Anterior cingulate cortex (tissue), 58 donors: ENCODE measurements around the gene LYVE1.
A peak's percentile ranks its signal among the peaks of the same experiment; 100 is the strongest.

Experiments
- DNase-seq, 58 donors: peaks; one replicate each; lab custom pipeline; 2025; lab: John Stamatoyannopoulos, UW

Gene LYVE1

GRCh38 chr11:10594407-10594806, 25.9 kb upstream of the LYVE1 start:
- DNase-seq = no peak

GRCh38 chr11:10592331-10592730, 23.9 kb upstream of the LYVE1 start:
- DNase-seq = no peak

- no peak for DNase-seq
Measured at GRCh38 chr11:10591741-10592140, 23.3 kb upstream of the LYVE1 start.

GRCh38 chr11:10590218-10590915, 21.9 kb upstream of the LYVE1 start:
- DNase-seq = no peak

- no peak for DNase-seq
Measured at GRCh38 chr11:10588904-10589303, 20.4 kb upstream of the LYVE1 start.

- DNase-seq = no peak
Measured at GRCh38 chr11:10587995-10588394, 19.5 kb upstream of the LYVE1 start.

GRCh38 chr11:10587388-10587787, 18.9 kb upstream of the LYVE1 start:
- no peak for DNase-seq

- DNase-seq = no peak
Measured at GRCh38 chr11:10584071-10584501, 15.6 kb upstream of the LYVE1 start.

GRCh38 chr11:10581481-10582019, 13.1 kb upstream of the LYVE1 start:
- DNase-seq = peak in 15 of 58 donors; percentile 7 to 53 (median 19)

GRCh38 chr11:10580623-10581022, 12.2 kb upstream of the LYVE1 start:
- no peak for DNase-seq

- DNase-seq = no peak
Measured at GRCh38 chr11:10579700-10580099, 11.2 kb upstream of the LYVE1 start.

GRCh38 chr11:10576035-10576398, 7.6 kb upstream of the LYVE1 start:
- DNase-seq = no peak

GRCh38 chr11:10575346-10576034, 7.0 kb upstream of the LYVE1 start:
- DNase-seq = no peak

GRCh38 chr11:10573556-10573955, 5.1 kb upstream of the LYVE1 start:
- DNase-seq = no peak

- DNase-seq = no peak
Measured at GRCh38 chr11:10573028-10573427, 4.6 kb upstream of the LYVE1 start.

GRCh38 chr11:10572533-10572932, 4.1 kb upstream of the LYVE1 start:
- peak in 2 of 58 donors; percentile 16 to 20 for DNase-seq

GRCh38 chr11:10567446-10567845, 1.0 kb downstream of the LYVE1 start:
- DNase-seq = no peak

- no peak for DNase-seq
Measured at GRCh38 chr11:10566257-10566957, 2.1 kb downstream of the LYVE1 start.

- DNase-seq = no peak
Measured at GRCh38 chr11:10565493-10565892, 3.0 kb downstream of the LYVE1 start.

GRCh38 chr11:10564696-10565318, 3.7 kb downstream of the LYVE1 start:
- DNase-seq = no peak

GRCh38 chr11:10564030-10564429, 4.4 kb downstream of the LYVE1 start:
- DNase-seq = no peak
